IMR-90 (cell line): ENCODE measurements around the gene ABHD17B. TPM values are rescaled to one million over a fixed set of nuclear protein-coding genes. Genes with fewer than 3 reads are reported as not detected.

Experiments used
- ATAC-seq: fragments of 200-7000 bp; cut with Tn5 transposase; 2 replicates; pipeline ENCODE4 v1.9.1; 2020; ENCODE audit warnings: low read depth, mild to moderate bottlenecking, moderate library complexity
- BruUV-seq: library from RNA; stranded (reverse); fragments of 400-500 nt; replicated peaks from 2 replicates; lab custom pipeline; 2021; lab: Mats Ljungman, UMichigan
- CTCF ChIA-PET: fragments of 300-600 bp; formaldehyde crosslinking; extraction: SDS; loops from one replicate; lab custom pipeline; 2021; ENCODE audit warnings: antibody characterized with exemption; lab: Yijun Ruan, JAX
- POLR2A ChIA-PET: fragments of 300-600 bp; sonication (Branson Sonifier 250); formaldehyde crosslinking; loops from one replicate; lab custom pipeline; 2022; ENCODE audit warnings: antibody characterized with exemption; ENCODE audit not compliant: unreplicated experiment; lab: Charles Lee
- DNase-seq: peaks from one replicate; pipeline ENCODE4 v3.0.0; 2013
- H2AFZ ChIP-seq: replicated peaks from 2 replicates; pipeline ENCODE3; 2013; ENCODE audit warnings: low read length, mild to moderate bottlenecking; ENCODE audit not compliant: poor library complexity
- H2AK5ac ChIP-seq: 2 replicates; pipeline ENCODE4 v1.6.1; 2013; ENCODE audit warnings: low read depth, low read length, inconsistent platforms
- H2AK9ac ChIP-seq: replicated peaks from 2 replicates; pipeline ENCODE3; 2013; ENCODE audit warnings: mild to moderate bottlenecking, low read depth, low read length, moderate library complexity; ENCODE audit not compliant: poor library complexity
- H2BK120ac ChIP-seq: 2 replicates; pipeline ENCODE4 v1.6.1; 2013; ENCODE audit warnings: low read depth, low read length, inconsistent platforms
- H2BK15ac ChIP-seq: 3 replicates; pipeline ENCODE4 v1.6.1; 2013; ENCODE audit warnings: low read depth, low read length, inconsistent platforms
- H2BK20ac ChIP-seq: 2 replicates; pipeline ENCODE4 v1.6.1; 2013; ENCODE audit warnings: low read depth, mild to moderate bottlenecking, inconsistent platforms, low read length, moderate library complexity
- H2BK5ac ChIP-seq: 2 replicates; pipeline ENCODE4 v1.6.1; 2013; ENCODE audit warnings: mild to moderate bottlenecking, low read depth, low read length, inconsistent platforms; ENCODE audit not compliant: poor library complexity, severe bottlenecking
- H3K14ac ChIP-seq: replicated peaks from 2 replicates; pipeline ENCODE4 v1.6.1; 2013; ENCODE audit warnings: low read depth, low read length, inconsistent platforms
- H3K18ac ChIP-seq: 2 replicates; pipeline ENCODE4 v1.6.1; 2013; ENCODE audit warnings: low read depth, low read length, control low read depth
- H3K23ac ChIP-seq: 2 replicates; pipeline ENCODE4 v1.6.1; 2013; ENCODE audit warnings: low read depth, low read length, inconsistent platforms
- H3K27ac ChIP-seq: 2 replicates; pipeline ENCODE4 v1.5.1; 2013; ENCODE audit warnings: mild to moderate bottlenecking, control low read depth, low read length; ENCODE audit not compliant: insufficient read depth
- H3K27me3 ChIP-seq: 2 replicates; pipeline ENCODE4 v1.6.1; 2013; ENCODE audit warnings: low read length; ENCODE audit not compliant: control insufficient read depth, insufficient read depth
- H3K36me3 ChIP-seq: 2 replicates; pipeline ENCODE4 v1.6.1; 2013; ENCODE audit warnings: low read length, mixed read lengths; ENCODE audit not compliant: control insufficient read depth, insufficient read depth
- H3K4ac ChIP-seq: 2 replicates; pipeline ENCODE4 v1.6.1; 2013; ENCODE audit warnings: low read depth, low read length, inconsistent platforms
- H3K4me1 ChIP-seq: 2 replicates; pipeline ENCODE4 v1.6.1; 2013; ENCODE audit warnings: low read length, mixed read lengths; ENCODE audit not compliant: control insufficient read depth, insufficient read depth
- H3K4me2 ChIP-seq: 2 replicates; pipeline ENCODE4 v1.6.1; 2013; ENCODE audit warnings: low read depth, mild to moderate bottlenecking, control low read depth, low read length, moderate library complexity
- H3K4me3 ChIP-seq: 2 replicates; pipeline ENCODE4 v1.5.1; 2013; ENCODE audit warnings: low read depth, mild to moderate bottlenecking, control low read depth, low read length, moderate library complexity; ENCODE audit not compliant: insufficient read depth
- H3K56ac ChIP-seq: 2 replicates; pipeline ENCODE4 v1.6.1; 2013; ENCODE audit warnings: low read length, inconsistent platforms; ENCODE audit not compliant: insufficient read depth; ENCODE audit errors: extremely low read depth
- H3K79me1 ChIP-seq, 2 experiments: 2 replicates each; pipeline ENCODE4 v1.6.1; 2013; ENCODE audit warnings: low read length in 2 of 2, inconsistent platforms in 1 of 2, low read depth in 1 of 2
- H3K9ac ChIP-seq: 2 replicates; pipeline ENCODE4 v1.6.1; 2013; ENCODE audit warnings: low read depth, low read length, control low read depth
- H3K9me1 ChIP-seq: 2 replicates; pipeline ENCODE4 v1.6.1; 2013; ENCODE audit warnings: low read length, inconsistent platforms; ENCODE audit not compliant: insufficient read depth
- H3K9me3 ChIP-seq: 2 replicates; pipeline ENCODE4 v1.6.1; 2013; ENCODE audit warnings: low read length; ENCODE audit not compliant: control insufficient read depth, insufficient read depth
- H4K20me1 ChIP-seq: 2 replicates; pipeline ENCODE4 v1.6.1; 2013; ENCODE audit warnings: low read length, inconsistent platforms; ENCODE audit not compliant: insufficient read depth
- H4K5ac ChIP-seq: 2 replicates; pipeline ENCODE4 v1.6.1; 2013; ENCODE audit warnings: mild to moderate bottlenecking, low read depth, low read length, control low read depth
- H4K8ac ChIP-seq, 2 experiments: 2 replicates each; pipeline ENCODE4 v1.6.1; 2013; ENCODE audit warnings: low read depth in 2 of 2, low read length in 2 of 2, control low read depth in 1 of 2, inconsistent platforms in 1 of 2
- H4K91ac ChIP-seq: 2 replicates; pipeline ENCODE4 v1.6.1; 2013; ENCODE audit warnings: low read depth, low read length, inconsistent platforms; ENCODE audit not compliant: insufficient read depth
- BHLHE40 ChIP-seq: fragments of 150-350 bp; IDR thresholded peaks from 2 replicates; pipeline ENCODE4 v1.6.1; 2016; ENCODE audit warnings: mild to moderate bottlenecking, low read depth, low read length
- FOS ChIP-seq: fragments of 150-350 bp; IDR thresholded peaks from 2 replicates; pipeline ENCODE4 v1.6.1; 2016; ENCODE audit warnings: low read depth, low read length
- MAFK ChIP-seq: IDR thresholded peaks from 2 replicates; pipeline ENCODE4 v1.6.1; 2012; ENCODE audit warnings: low read depth, low read length, improper control_type of control experiment
- MXI1 ChIP-seq: IDR thresholded peaks from 2 replicates; pipeline ENCODE4 v1.6.1; 2012; ENCODE audit warnings: low read depth, mild to moderate bottlenecking, low read length, moderate library complexity, borderline replicate concordance
- NFE2L2 ChIP-seq: fragments of 150-350 bp; IDR thresholded peaks from 2 replicates; pipeline ENCODE4 v1.6.1; 2016; ENCODE audit warnings: low read depth, mild to moderate bottlenecking, low read length
- POLR2A ChIP-seq: IDR thresholded peaks from 2 replicates; pipeline ENCODE4 v1.6.1; 2012; ENCODE audit warnings: mild to moderate bottlenecking, low read depth, low read length
- RAD21 ChIP-seq: IDR thresholded peaks from 2 replicates; pipeline ENCODE4 v1.6.1; 2012; ENCODE audit warnings: low read length, improper control_type of control experiment
- SMC3 ChIP-seq: fragments of 150-350 bp; IDR thresholded peaks from 2 replicates; pipeline ENCODE4 v1.6.1; 2016; ENCODE audit warnings: low read depth, mild to moderate bottlenecking, antibody characterized with exemption, low read length, moderate library complexity
- WGBS, 2 experiments: methylation state at CpG; one replicate each; pipeline versions ENCODE4 v1.1.5 to v1.1.7; 2013; ENCODE audit warnings: missing lambda C conversion rate in 2 of 2; ENCODE audit not compliant: insufficient read length in 1 of 2; ENCODE audit errors: extremely low coverage in 2 of 2; 5-methylcytosine and 5-hydroxymethylcytosine counted together
- dilution Hi-C: fragments of 300-500 bp; cut with HindIII; formaldehyde crosslinking; loops from one replicate; pipeline ENCODE4 v1.14.3; 2018; ENCODE audit warnings: low sequenced_read_pairs; ENCODE audit not compliant: unreplicated experiment
- in situ Hi-C: fragments of 300-500 bp; cut with MboI; formaldehyde crosslinking; loops from 3 replicates; pipeline ENCODE4 v1.14.3; 2019; ENCODE audit warnings: low sequenced_read_pairs, inconsistent platforms, mixed read lengths
- intact Hi-C: fragments of 100-400 bp; cut with micrococcal nuclease; formaldehyde crosslinking; loops from 2 replicates; pipeline ENCODE4 v1.10.0; 2022
- polyA plus RNA-seq, 3 experiments: library from polyadenylated mRNA; depleted of rRNA; stranded (reverse); fragments of >200 nt; gene quantifications; 2 replicates each; pipeline ENCODE4 v1.2.3, GENCODE V29; 2012; ENCODE audit warnings: low replicate concordance in 1 of 3
- total RNA-seq: library from RNA; depleted of rRNA; stranded (reverse); fragments of >200 nt; gene quantifications from 2 replicates; pipeline ENCODE4 v1.2.3, GENCODE V29; 2012
- TF ChIP-seq, protein P1 (sequence below): fragments of 150-350 bp; IDR thresholded peaks from 2 replicates; pipeline ENCODE4 v1.6.1; 2017; ENCODE audit warnings: mild to moderate bottlenecking, antibody characterized with exemption, low read length, low read depth

ABHD17B gene
- total and polyA plus RNA-seq, 2 of the 4 experiments (the other 2 are of a cell fraction): 7.5 to 16.8 TPM

GRCh38 chr9:71887362-71887761 lies 23.6 kb downstream of the ABHD17B start:
- ChIA-PET CTCF (no interaction called here), POLR2A (no interaction called here)
- ATAC-seq: no peak
- Histone ChIP-seq H2AFZ (no peak overlapping the region), H3K18ac (no peak overlapping the region), H4K5ac (no peak overlapping the region), H4K20me1 (peaks cover 4% of the 10 kb centered on the region), H3K9me1 (no peaks in the 10 kb centered on the region; the same call in 1 of the 2 replicates), H3K23ac (no peak overlapping the region), H2AK9ac (no peak overlapping the region), H2BK20ac (no peak overlapping the region), H2AK5ac (no peak overlapping the region), H3K56ac (no peak overlapping the region), H3K4me1 (0 out of 2 replicates have a peak, but pooled peaks cover 1% of the 10 kb centered on the region), H4K8ac (no peak overlapping the region), H3K36me3 (no peaks in the 10 kb centered on the region), H2BK5ac (no peak overlapping the region), H3K4ac (no peak overlapping the region), H2BK120ac (no peak overlapping the region), H4K91ac (no peak overlapping the region), H3K4me2 (no peak overlapping the region), H3K27ac (no peak overlapping the region), H3K14ac (no peak overlapping the region), H3K9ac (no peak overlapping the region), H2BK15ac (no peak overlapping the region), H3K9me3 (peaks cover 3% of the 10 kb centered on the region), H3K79me1 (peaks cover 7 to 14% of the 10 kb centered on the region in 2 experiments; a peak in 3 of 4 replicates), H3K4me3 (no peak overlapping the region), H3K27me3 (no peaks in the 10 kb centered on the region)
- TF ChIP-seq MXI1: no peak
- TF ChIP-seq NFE2L2: no peak
- no peak for TF ChIP-seq MAFK
- no peak for TF ChIP-seq BHLHE40
- TF ChIP-seq RAD21: no peak
- TF ChIP-seq POLR2A: no peak
- TF ChIP-seq FOS: no peak
- TF ChIP-seq SMC3: no peak
- TF ChIP-seq, protein P1, sequence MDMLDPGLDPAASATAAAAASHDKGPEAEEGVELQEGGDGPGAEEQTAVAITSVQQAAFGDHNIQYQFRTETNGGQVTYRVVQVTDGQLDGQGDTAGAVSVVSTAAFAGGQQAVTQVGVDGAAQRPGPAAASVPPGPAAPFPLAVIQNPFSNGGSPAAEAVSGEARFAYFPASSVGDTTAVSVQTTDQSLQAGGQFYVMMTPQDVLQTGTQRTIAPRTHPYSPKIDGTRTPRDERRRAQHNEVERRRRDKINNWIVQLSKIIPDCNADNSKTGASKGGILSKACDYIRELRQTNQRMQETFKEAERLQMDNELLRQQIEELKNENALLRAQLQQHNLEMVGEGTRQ: no peak
- 83% methylated on average over 1 of the region's 1 CpG; no CpG with 5 or more reads in 1 of the 2 experiments for WGBS, 2 experiments
- intact Hi-C loops: no loop called here
- BruUV-seq: no TSS peak
- in situ Hi-C loops: no loop called here
- dilution Hi-C loops: no loop called here
- DNase-seq: no peak
